Activated T-helper 1 cell treated with anti-CD3 and anti-CD28 coated beads, Interleukin-2, amount 50 U/mL, for 16 hours (primary cell): ENCODE measurements around the gene TTC31.
A peak's percentile ranks its signal among the peaks of the same experiment; 100 is the strongest.

Experiments
- DNase-seq, 2 donors: peaks; one replicate each; pipeline ENCODE4 v3.0.0-alpha.2; 2020; ENCODE audit warnings: low read depth in 1 of 2, low spot score in 1 of 2

Gene TTC31

DNA sequence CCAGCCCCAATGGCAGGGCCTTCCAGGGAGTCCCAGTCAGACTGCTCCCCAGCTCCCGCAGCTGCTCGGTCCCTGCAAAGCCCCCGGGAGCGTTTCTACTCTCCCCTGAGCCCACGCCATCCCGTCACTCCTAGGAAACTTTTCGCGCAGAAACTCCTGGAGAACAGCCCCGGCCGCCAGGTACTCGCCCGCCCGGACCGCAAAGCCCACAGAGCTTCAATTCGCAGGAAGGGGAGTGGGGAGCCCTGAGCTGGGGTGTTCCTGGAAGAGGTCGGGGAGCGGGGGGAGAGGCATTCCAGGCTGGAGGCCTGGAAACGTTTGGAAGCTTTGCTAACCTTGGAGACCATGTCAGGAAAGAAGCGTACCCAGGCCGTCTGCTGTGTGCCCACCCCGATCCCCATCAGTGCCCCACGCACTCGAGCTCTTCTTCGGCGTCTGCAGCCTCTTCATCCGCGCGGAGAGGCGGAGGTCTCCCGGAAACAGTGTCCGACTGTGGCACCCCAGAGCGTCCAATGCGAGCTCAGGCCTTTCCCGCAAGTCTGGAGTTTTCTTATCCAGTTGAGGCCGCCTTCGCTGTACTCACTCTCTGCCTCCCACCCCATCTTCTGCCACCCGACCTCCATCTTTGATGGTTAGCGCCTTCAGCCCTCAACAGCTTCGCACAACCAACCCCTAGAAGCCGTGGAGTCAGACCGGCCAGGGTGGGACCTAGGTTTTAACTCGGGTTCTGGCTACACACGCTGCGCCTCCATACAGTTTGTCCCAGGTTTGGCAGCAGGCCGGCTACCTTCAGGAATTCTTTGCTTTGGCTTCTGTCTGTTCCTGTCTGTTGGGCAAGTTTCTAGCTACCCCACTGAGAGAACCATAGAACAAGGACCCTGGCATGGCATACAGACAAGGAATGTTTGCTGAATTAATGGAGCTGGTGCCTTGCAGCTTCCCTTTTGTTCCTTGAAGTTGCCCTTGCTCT, 20.9 kb downstream of the TTC31 start:
- DNase-seq, result no peak

DNA sequence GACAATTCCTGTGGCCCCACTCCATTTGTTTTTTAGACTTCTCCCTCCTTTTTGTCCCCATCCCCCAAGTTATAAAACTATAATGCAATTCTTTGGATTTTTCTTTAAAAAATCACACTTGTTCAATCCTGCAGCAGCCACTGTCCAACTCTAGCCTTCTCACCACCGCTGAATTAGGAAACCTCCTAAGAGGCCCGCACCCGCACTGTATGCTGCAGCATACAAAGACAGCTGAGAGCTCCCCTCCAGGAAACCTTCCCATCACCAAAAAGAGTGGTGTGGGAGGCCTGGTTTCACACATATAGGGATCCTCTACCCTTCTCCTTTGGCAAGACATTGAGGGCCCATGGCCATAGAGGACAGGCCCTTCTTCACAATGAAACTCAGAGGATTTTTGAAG, 21.7 kb downstream of the TTC31 start:
- no peak for DNase-seq

DNA sequence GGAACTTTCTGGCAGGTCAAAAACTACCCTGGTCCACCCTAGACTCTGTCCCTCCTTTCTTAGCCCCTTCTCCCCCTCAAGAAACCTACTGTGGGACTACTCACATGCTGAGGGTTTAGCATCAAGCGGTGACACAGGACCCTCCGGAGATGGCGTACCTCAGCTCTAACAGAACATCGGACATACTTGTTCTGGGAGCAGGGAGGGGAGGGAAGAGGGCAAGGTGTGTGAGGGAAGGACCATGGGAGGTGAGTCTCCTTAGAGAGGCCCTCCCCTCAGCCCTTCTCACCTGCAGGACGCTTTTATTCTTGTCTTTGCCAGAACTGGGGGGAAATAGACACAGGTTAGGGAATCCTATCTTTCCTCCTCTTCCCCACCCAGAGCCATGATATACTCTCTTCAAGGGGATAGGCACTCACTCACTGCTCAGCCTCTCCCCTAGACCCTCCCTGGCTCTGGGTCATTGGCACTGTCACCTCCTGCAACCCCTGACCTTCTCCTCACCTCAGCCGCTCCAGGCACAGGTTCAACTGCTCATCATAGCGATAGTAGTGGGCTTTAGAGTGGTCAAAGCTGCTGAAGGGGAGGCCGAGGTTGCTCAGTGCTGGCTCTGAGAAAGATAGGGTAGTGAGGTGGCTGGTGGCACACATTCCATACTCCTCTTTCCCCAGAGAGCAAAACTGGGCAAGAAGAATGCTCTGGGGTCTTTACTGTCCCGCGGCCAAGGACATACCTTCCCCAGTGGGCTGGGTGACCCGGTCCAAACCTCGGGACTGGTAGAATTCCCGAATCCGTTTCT, 22.8 kb downstream of the TTC31 start:
- no peak for DNase-seq

DNA sequence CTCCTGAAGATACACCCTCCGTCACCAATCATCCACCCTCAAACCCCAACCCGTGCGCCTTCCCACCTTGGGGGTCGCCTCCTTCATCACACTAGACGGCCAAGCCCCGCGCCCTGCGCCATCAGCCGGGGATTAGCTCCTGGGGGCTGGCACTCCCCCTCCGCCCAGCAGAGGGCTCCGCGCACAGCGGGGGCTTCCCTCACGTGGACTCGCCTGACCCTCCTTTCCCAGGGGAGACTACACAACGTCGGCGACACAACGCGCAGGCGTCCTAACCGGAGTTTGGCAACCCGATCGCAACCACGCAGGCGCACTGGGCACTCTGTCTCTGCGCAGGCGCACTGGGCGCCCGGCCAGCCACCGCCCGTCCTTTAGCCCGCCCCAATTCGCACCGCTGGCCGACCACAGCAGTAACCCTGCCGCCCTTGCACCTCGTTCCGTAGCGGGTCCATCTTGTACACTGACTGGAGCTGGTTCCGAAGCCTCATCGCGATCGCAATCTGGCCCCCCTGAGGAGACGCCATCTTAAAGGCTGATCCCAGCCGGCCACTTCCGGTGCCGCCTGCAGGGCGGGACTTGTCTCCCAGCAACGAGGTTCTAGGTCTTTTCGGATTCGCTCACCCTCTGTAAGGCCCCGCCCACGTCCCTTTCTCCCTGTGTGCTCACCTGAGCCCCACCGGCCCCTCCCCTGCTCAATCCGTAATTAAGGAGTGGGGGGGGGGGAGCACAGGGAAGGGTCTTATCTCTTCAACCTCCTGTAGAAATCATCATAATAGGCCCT, 24.5 kb downstream of the TTC31 start, which contains the start of gene PCGF1:
PCGF1 (minus strand) TSS at position 551 of the 781 bp plus-strand sequence; CDS start at position 524, 27 bp downstream.
- DNase-seq, result peak; percentile 95 to 98

DNA sequence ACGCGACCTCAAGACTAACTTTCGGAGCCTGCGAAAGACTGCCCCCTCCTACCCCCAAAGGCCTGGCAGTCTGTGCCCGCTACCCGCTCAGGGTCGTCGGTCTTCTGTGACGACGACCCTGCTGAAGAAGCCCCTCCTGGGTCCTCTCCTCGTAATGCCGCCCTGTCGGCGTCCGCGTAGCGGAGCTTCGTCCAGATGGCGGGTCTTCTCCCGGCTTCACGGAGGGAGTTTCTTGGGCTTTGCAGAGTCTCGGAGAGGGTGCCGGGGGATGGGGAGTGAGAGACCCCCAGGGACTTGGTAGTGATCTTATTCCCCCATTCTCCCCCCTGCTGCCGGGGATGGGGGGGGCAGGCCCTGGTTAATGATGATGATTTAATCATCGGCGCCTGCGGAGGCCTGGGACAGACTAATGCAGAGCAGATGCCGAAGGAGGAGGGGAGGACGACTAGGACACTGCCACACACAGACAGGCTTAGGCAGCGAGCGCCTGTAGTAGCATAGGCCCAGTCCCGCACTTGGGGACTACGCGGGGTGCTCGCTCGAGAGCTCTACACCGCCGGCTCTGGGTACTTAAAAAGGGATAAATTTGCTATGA, 25.1 kb downstream of the TTC31 start:
- DNase-seq, result no peak

DNA sequence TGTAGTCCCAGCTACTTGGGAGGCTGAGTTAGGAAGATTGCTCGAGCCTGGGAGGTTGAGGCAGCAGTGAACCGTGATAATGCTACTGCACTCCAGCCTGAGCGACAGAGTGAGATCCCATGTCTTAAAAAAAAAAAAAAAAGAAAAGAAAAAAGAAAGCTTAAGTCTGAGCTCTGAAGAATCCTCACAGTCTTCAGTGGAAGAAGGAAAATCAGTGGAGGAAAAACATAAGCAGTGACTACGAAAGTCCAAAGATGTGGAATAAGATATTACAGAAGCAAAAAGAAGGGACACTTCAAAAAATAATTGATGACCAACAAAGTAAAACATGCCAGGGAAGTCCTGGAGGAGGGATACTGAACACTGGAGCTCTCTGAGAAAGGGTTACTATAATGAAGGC, 27.4 kb downstream of the TTC31 start:
- no peak for DNase-seq

DNA sequence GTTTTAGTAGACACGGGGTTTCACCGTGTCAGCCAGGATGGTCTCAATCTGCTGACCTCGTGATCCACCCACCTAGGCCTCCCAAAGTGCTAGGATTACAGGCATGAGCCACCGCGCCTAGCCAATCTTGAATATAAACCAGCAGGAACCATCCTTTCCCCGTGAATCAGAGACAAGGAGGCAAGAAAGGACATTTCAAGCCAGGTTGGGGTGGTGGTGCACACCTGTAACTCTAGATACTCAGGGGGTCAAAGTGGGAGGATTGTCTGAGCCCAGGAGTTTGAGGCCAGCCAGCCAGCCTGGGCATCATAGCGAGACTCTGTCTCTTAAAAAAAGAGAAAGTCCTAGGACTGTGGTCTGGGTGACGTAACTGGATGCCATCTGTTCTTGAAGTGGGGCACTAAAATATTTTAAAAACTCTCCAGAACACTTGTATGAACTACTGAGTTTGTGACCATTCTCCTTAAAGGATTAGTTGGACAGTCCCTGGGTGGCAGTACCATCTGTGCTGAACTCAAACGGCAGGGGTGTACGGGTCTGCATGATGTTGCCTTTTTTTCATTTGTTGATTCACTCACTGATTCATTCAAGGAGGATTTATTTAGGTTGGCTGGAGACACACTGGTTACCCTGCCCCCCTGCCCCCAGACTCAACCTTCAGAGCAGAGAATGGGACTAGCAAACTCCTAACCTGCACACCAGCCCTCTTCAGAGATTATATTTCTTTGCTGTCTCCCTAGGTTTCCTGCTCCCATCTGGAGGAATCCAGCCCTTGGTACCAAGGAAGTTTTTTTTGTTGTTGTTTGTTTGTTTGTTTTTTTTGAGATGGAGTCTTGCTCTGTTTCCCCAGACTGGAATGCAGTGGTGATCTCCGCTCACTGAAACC, 28.5 kb downstream of the TTC31 start:
- no peak for DNase-seq

DNA sequence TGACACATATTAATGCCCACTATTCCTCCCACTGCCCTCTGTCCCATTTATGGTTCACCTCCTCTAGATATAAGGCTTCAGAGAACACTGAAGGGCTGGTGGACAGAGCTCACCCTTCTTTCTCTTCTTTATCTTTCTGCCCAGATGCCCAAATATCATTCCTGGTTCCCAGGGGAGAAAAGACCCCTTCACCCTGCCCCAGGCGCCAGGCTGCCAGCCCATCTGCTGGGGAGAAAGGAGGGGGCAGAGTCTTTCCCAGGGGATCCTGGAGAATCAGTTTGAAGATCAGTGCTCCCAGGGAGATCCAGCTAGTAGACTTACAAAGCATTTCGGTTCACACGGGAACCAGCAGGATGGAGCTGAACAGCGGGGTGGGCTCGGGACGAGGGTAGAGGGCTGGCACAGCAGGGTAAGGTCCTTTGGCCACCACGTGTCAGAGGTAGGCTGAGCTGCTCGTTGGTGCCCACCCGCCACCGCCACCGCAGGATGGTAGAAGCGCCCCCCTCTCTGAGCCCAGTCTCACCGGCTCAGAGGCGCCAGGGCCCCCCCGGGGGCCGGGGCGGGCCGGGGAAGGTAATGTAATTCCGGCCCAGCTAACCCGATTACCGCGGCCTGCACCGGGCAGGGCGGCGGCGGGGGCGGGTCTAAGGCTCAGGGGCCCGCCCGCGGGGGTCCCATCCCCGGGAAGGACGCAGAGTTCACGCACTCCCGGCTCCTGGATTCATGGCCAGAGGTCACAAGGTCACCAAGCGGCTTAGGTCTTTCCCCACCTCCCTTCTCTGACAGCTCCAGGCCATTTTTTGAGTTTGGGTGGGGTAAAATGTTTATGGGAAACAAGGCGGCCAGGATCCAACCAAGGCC, 30.1 kb downstream of the TTC31 start:
- no peak for DNase-seq

DNA sequence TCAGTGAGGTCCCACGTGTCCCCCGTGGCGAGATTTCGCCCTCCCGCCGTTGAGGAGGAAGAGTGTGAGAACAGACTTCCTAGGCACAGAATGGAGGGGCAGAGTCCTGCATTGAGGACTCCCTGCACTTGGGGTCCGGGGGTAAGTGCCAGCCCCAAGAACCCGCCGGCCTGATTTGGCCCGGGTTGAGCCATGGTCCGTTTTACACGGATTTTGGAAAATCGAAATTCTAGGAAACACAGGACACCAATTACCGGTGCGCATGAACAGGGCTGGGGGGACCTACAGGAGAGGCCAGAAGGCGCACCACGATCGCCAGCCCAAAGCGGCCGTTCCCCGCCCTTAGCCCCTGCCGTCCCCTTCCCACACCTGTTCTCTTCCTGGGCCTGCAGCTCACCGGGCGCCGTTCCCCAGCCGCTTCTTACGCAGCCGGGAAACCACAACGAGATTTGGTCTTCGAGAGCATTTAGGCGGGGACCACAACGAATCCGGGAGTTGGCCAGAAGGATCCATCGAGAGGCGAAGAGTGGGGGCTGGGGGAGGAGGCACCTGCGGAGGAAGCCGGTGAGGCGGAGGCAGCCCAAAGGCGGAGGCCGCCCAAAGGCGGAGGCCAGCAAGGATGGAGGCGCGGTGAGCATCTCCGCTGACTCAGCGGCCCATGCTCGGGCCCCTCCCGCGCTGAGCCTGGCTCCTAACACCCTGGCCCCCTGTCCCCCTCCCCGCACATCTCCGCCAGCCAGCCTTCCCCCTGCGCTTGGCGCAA, 30.9 kb downstream of the TTC31 start:
- DNase-seq, result no peak

DNA sequence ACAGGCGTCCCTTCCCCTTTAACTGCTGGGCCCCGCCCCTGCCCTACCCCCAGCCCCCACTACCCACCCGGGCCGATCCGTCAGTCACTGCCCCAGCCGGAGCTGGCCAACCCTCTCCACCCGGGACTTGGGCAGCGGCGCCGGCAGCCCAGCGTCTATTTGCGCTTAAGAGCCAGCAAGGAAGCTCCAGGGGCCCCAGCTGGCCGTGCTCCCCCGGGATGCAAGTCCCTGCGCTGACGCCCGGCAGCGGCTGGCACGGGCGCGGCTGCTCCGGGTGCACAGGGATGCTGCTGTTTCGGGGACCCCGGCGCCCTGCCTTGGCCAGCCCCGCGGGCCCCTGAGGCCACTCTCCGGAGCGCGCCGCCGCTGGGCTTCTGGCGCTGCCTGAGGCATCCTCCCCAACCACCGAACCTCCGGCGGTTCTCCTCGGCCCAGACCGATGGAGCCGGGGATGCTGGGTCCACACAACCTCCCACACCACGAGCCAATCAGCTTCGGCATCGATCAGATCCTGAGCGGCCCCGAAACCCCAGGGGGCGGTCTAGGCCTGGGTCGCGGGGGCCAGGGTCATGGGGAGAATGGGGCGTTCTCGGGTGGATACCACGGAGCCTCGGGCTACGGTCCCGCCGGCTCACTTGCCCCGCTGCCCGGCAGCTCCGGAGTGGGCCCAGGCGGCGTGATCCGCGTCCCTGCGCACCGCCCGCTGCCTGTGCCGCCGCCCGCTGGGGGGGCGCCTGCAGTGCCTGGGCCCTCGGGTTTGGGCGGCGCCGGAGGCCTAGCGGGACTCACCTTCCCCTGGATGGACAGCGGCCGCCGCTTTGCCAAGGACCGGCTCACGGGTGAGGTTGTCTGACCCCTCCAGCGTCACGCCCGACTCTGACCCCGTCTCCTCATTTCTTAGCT, 31.7 kb downstream of the TTC31 start, which contains the start of gene TLX2:
TLX2 (plus strand) TSS at position 83 of the 903 bp plus-strand sequence; CDS start at position 440, 357 bp downstream.
- no peak for DNase-seq

DNA sequence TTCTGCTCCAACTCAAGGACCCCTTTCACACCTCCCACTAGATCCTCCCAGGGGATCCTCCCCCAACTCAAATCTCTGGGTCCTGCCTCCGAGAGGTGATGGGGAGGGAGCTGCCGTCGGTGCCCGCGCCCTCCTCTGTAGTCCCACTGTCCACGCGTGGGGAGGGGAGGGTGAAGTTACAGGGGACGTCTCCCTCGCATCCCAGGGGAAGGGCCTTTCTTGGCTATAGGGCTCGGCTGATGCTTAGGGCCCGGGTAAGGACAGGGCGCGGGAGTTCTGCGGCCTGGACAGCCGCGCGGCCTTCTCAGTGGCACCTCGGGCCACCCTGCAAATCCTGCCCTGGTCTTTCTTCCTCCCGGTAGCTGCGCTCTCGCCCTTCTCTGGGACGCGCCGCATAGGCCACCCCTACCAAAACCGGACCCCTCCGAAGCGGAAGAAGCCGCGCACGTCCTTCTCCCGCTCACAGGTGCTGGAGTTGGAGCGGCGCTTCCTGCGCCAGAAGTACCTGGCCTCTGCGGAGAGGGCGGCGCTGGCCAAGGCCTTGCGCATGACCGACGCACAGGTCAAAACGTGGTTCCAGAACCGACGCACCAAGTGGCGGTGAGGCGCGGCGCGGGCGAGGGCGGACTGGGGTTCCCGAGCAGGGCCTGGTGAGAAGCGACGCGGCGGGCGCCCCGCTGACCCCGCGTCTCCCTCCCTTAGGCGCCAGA, 32.5 kb downstream of the TTC31 start:
- DNase-seq, result no peak

DNA sequence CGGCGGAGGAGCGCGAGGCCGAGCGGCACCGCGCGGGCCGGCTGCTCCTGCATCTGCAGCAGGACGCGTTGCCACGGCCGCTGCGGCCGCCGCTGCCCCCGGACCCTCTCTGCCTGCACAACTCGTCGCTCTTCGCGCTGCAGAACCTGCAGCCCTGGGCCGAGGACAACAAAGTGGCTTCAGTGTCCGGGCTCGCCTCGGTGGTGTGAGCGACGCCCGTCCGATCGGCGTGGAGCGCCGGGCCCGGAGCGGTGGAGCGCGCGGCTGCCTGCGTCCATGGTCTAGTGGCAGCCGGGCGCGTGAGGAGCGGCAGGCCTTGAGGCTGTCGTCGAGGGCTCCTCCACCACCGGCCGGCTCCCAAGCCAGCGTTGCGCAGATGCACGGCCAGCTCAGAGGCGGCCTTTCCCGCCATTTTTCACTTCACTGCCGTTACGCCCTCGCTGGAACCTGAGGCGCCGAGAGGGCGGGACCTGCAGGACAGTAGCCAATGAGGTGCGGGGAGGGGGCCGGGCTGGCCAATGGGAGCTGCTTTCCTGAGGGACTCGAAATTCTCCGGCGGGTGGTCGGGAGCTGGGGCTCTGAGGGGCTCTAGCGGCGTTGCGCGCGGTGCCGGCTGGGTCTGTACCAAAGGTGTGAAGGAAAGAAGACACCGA, 33.2 kb downstream of the TTC31 start:
- DNase-seq, result peak in 1 of 2 donors; percentile 61

DNA sequence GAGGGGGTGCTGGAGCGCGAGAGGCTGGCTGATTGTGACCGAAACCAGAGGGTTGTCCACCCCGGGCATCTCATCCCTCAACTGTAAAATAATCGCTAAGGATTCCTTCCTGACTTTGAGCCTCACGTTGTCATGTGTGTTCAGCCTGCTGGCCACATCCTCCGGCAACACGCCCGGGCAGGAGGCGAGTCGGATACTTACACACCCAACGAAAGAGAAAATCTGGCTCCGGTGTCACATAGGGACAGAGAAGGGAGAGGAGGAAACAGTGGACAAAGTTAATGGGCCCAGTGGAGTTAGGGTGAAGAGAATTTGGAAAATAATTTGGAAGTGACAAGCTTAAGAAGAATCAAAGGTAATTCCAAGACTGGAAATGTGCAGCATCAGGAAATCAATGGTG, 33.8 kb downstream of the TTC31 start:
- no peak for DNase-seq

DNA sequence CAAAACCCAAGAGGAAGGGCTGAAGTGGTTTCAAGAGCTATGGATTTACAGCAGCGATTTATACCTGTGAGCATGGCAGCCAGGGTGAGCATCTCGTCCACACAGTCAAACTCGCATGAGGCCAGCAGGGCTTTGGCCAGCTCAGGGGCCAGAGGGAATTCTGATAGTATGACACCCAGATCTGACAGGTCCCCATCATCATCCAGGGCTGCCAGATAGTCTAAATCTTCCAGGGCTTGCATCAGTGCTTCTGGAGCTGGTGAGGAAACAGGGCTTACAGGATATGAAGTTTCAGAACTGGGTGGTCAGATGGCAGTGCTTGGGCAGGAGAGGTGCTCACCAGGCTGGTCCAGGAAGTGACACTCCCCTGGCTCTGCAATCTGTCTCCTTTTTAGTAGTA, 39.6 kb downstream of the TTC31 start:
- no peak for DNase-seq

DNA sequence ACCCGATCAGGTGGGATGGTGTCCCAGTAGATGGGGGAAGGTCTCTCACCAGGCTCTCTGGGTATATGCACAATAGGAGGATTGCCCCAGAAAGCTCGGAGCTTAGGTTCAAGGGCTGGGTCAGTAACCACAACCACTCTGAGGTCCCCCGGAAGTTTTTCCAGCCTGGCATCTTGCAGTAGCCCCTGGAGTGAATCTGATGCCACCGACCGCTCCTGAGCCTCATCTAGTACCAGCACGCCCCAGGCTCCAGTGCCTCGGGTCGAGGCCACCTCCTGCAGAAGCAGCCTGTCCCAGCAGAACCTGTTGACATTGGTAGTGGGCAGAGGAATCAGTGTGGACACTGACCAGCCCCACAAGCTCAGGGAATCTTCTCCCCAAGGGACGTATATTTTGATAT, 41.1 kb downstream of the TTC31 start:
- no peak for DNase-seq
